Upper lobe of left lung (tissue), 4 donors: ENCODE data around the gene CRX.

Experiments used
- EP300 ChIP-seq, 4 donors: sonication (generic); formaldehyde crosslinking; IDR thresholded peaks; one replicate each; pipeline ENCODE4 v1.5.1; 2017; ENCODE audit warnings: antibody characterized with exemption in 4 of 4, control low read depth in 2 of 4
- POLR2A ChIP-seq, 4 donors: fragments of 450-650 bp; IDR thresholded peaks; one replicate each; pipeline ENCODE4 v1.5.1; 2016 to 2017; ENCODE audit warnings: antibody characterized with exemption in 4 of 4, mild to moderate bottlenecking in 2 of 4

DNA sequence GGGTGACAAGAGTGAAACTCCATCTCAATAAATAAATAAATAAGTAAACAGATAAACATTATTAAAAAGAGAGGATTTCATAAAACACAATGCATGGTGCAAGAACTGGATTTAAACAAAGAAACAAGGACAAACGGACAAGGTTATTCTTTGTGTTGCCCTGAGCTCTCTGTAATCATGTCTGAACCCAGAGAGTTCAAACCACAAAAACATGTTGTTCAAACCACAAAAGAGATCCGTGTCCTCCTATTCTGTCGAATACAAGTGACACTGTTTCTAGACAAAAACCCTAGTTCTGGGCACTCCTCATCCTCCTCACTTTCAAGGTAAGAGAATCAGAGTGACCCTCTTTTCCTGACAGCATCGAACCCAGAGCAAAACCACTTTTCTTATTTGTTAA is 32.7 kb downstream of the CRX start:
- TF ChIP-seq POLR2A (IDR thresholded peaks at IDR 0.05) (no peak), EP300 (IDR thresholded peaks at IDR 0.05) (no peak)
